Suppressor macrophage (primary cell): ENCODE measurements around the gene ZNF428.
"Not testable (repeated sequence)": the region's sequence is repeated elsewhere in the genome, so short reads cannot be mapped to it uniquely, and the experiment has no call there.

Experiments
- DNase-seq, 4 experiments: peaks; one replicate each; pipeline ENCODE4 v3.0.0-alpha.2; 2020 to 2022
- total RNA-seq, 17 experiments: gene quantifications; one replicate each; lab custom pipeline; 2026; ENCODE audit warnings: mixed read lengths in 6 of 17, inconsistent platforms in 3 of 17; lab: John Stamatoyannopoulos, UW

The ZNF428 gene
- 6.3 to 23.6 (median 13.0) reads per million in 17 experiments for total RNA-seq

GRCh38 chr19:43619262-43620060 lies at the start of gene ZNF428:
Gene ZNF428 (minus strand): TSS chr19:43619629. CDS start chr19:43614304, 5,325 bp downstream.
- DNase-seq, result peak; percentile 87 to 96 (median 94)

GRCh38 chr19:43668406-43669109 lies 49.1 kb upstream of the ZNF428 start:
- peak; percentile 99 to 100 (median 100) for DNase-seq

GRCh38 chr19:43667876-43668405 lies 48.5 kb upstream of the ZNF428 start:
- DNase-seq, result no peak

GRCh38 chr19:43667126-43667875 lies 47.9 kb upstream of the ZNF428 start:
- DNase-seq, result peak in 2 of 4 experiments; percentile 11 to 32

GRCh38 chr19:43664018-43664417 lies 44.6 kb upstream of the ZNF428 start:
- DNase-seq, result peak; percentile 77 to 91 (median 85)

- no peak for DNase-seq
Observed at GRCh38 chr19:43662487-43662886, 43.1 kb upstream of the ZNF428 start.

GRCh38 chr19:43660971-43661360 lies 41.5 kb upstream of the ZNF428 start:
- no peak for DNase-seq

- DNase-seq, result no peak
Observed at GRCh38 chr19:43660301-43660970, 41.0 kb upstream of the ZNF428 start.

- DNase-seq, result no peak
Observed at GRCh38 chr19:43658494-43658893, 39.1 kb upstream of the ZNF428 start.

GRCh38 chr19:43658001-43658400 lies 38.6 kb upstream of the ZNF428 start:
- no peak for DNase-seq

- DNase-seq, result no peak
Observed at GRCh38 chr19:43656436-43656835, 37.0 kb upstream of the ZNF428 start.

- DNase-seq, result no peak
Observed at GRCh38 chr19:43652546-43652874, 33.1 kb upstream of the ZNF428 start.

GRCh38 chr19:43651758-43652545 lies 32.5 kb upstream of the ZNF428 start:
- DNase-seq, result peak; percentile 68 to 73 (median 72)

GRCh38 chr19:43650276-43650675 lies 30.8 kb upstream of the ZNF428 start:
- DNase-seq, result not testable (repeated sequence)

GRCh38 chr19:43649514-43649913 lies 30.1 kb upstream of the ZNF428 start:
- DNase-seq, result no peak

- DNase-seq, result no peak
Observed at GRCh38 chr19:43648633-43649032, 29.2 kb upstream of the ZNF428 start.

GRCh38 chr19:43644181-43644580 lies 24.8 kb upstream of the ZNF428 start:
- no peak for DNase-seq

- DNase-seq, result no peak
Observed at GRCh38 chr19:43643326-43643725, 23.9 kb upstream of the ZNF428 start.

- DNase-seq, result no peak
Observed at GRCh38 chr19:43642531-43642930, 23.1 kb upstream of the ZNF428 start.

GRCh38 chr19:43641333-43641732 lies 21.9 kb upstream of the ZNF428 start:
- DNase-seq, result no peak

- DNase-seq, result no peak
Observed at GRCh38 chr19:43640424-43640757, 21.0 kb upstream of the ZNF428 start.
